Measurements from ENCODE around the gene NCOA7.
"Not testable (repeated sequence)": the region's sequence is repeated elsewhere in the genome, so short reads cannot be mapped to it uniquely, and the experiment has no call there.

The NCOA7 gene

DNA sequence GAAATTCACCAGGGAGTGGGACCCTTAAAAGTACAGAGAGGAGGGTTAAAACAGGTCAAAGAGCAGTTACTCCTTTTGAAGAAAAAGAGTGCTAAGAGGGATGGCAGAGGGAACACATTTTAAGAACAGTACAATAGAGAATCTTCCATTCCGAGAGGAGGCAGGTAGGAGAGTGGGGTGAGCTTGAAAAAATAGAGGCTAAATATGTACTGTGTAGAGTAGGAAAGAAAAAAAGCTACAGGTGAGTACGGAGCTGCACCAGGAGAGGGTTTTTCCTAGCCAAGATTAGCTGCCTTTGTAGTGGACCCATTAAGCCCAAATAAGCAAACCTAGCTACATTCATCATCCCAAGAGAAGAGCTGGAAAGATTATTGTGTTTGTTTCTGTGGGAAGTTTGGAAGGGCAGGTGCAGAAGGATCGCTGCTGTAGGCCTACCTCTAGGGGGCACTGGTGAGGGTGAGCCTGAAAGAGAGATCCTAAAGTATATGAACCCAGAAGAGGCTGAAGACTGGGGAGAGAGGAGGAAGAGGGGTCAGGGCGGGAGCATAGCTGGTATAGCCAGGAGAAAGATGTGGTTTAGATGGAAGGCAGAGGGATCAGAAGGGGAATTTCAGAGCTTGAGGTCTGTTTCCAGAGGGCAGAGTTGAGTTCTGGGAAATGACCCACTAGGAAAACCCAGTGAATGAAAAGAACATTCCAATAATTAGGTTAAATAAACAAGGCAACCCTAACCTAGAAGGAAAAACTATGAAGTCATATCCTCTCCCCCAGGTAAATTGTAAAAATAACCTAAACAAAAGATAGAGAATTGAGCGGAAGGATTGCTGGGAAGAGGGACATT is 115.6 kb downstream of the NCOA7 start:
- Histone ChIP-seq H3K27ac (ENCODE audit: low read length) (no peak overlapping the region), H2AFZ (ENCODE audit: low read depth, low read length) (no peak overlapping the region), H3K27me3 (ENCODE audit: low read depth, low read length) (no peaks in the 10 kb centered on the region), H3K9me3 (ENCODE audit: insufficient read depth, low read length) (no peaks in the 10 kb centered on the region), H3K79me2 (ENCODE audit: low read length) (no peaks in the 10 kb centered on the region), H3K36me3 (replicated peaks; ENCODE audit: low read depth, low read length) (no peaks in the 10 kb centered on the region), H3K4me1 (ENCODE audit: low read length) (no peaks in the 10 kb centered on the region; the same call in 1 of the 2 replicates), H3K4me2 (ENCODE audit: low read length) (no peak overlapping the region), H3K4me3 (ENCODE audit: low read length) (no peak overlapping the region), H3K9ac (ENCODE audit: low read length) (no peak overlapping the region), H4K20me1 (ENCODE audit: insufficient read depth, low read length) (no peaks in the 10 kb centered on the region)
- TF ChIP-seq EZH2phosphoT487 (IDR thresholded peaks at IDR 0.05; ENCODE audit: low read depth) = no peak
- TF ChIP-seq CTCF (IDR thresholded peaks at IDR 0.05; ENCODE audit: low read depth, low read length) = peak; percentile 55

DNA sequence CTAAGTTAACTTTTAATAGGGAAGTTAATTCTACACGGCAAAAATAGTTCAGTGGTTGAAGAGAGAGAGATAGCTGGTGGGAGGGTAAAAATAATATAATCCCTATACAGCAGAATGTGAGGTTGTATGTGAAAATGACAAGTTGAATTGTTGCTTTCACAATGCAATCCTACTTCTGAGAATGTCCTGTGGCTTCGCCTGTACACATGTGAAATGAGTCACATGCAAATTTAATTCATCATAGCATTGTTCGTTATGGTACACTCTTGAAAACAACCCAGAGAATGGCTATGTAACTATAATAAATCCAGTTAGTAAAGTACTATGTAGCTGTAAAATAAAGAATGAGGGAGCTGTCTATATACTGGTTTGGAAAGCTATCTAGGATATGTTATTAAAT is 119.8 kb downstream of the NCOA7 start:
- H3K9ac ChIP-seq (ENCODE audit: low read length) = no peak overlapping the region
- H3K4me2 ChIP-seq (ENCODE audit: low read length) = no peak overlapping the region
- H4K20me1 ChIP-seq (ENCODE audit: insufficient read depth, low read length) = no peaks in the 10 kb centered on the region
- no peaks in the 10 kb centered on the region for H3K36me3 ChIP-seq (replicated peaks; ENCODE audit: low read depth, low read length)
- H3K4me1 ChIP-seq (ENCODE audit: low read length) = no peaks in the 10 kb centered on the region; the same call in 1 of the 2 replicates
- H3K4me3 ChIP-seq (ENCODE audit: low read length) = no peak overlapping the region
- H3K9me3 ChIP-seq (ENCODE audit: insufficient read depth, low read length) = no peaks in the 10 kb centered on the region
- no peak overlapping the region for H2AFZ ChIP-seq (ENCODE audit: low read depth, low read length)
- H3K27me3 ChIP-seq (ENCODE audit: low read depth, low read length) = no peaks in the 10 kb centered on the region
- H3K27ac ChIP-seq (ENCODE audit: low read length) = no peak overlapping the region
- H3K79me2 ChIP-seq (ENCODE audit: low read length) = no peaks in the 10 kb centered on the region
- TF ChIP-seq CTCF (IDR thresholded peaks at IDR 0.05; ENCODE audit: low read depth, low read length) = no peak
- TF ChIP-seq EZH2phosphoT487 (IDR thresholded peaks at IDR 0.05; ENCODE audit: low read depth) = no peak

GRCh38 chr6:125911051-125911451 is 120.3 kb downstream of the NCOA7 start:
- H4K20me1 ChIP-seq (ENCODE audit: insufficient read depth, low read length); H3K4me1 ChIP-seq (ENCODE audit: low read length); H3K36me3 ChIP-seq (replicated peaks; ENCODE audit: low read depth, low read length); H3K79me2 ChIP-seq (ENCODE audit: low read length); H2AFZ ChIP-seq (ENCODE audit: low read depth, low read length); H3K9ac ChIP-seq (ENCODE audit: low read length); H3K9me3 ChIP-seq (ENCODE audit: insufficient read depth, low read length); H3K4me3 ChIP-seq (ENCODE audit: low read length); H3K27ac ChIP-seq (ENCODE audit: low read length); H3K27me3 ChIP-seq (ENCODE audit: low read depth, low read length); H3K4me2 ChIP-seq (ENCODE audit: low read length): not testable (repeated sequence)

DNA sequence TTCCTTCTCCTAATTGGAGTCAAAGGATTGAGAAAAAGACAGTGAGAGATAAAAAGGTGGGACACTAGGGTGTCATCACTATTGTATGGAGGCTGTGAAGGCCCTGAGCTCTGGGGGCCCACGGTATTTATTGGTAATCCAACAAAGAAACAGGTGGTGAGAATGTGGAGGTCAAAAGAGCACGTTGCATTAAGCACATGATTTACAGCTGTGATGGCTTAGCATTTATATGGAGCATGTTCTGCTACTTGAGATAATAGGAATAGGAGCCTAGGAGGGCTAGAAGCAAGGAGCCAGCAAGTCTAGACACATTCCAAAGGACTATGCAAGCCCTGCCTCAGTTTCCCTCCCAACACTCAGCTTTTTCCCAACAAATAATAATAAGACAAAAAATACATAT is 121.7 kb downstream of the NCOA7 start:
- not testable (repeated sequence) for H3K9me3 ChIP-seq (ENCODE audit: insufficient read depth, low read length); H3K4me1 ChIP-seq (ENCODE audit: low read length); H3K27me3 ChIP-seq (ENCODE audit: low read depth, low read length); H3K9ac ChIP-seq (ENCODE audit: low read length); H3K4me3 ChIP-seq (ENCODE audit: low read length); H3K79me2 ChIP-seq (ENCODE audit: low read length); H4K20me1 ChIP-seq (ENCODE audit: insufficient read depth, low read length); H3K27ac ChIP-seq (ENCODE audit: low read length); H3K36me3 ChIP-seq (replicated peaks; ENCODE audit: low read depth, low read length); H3K4me2 ChIP-seq (ENCODE audit: low read length); H2AFZ ChIP-seq (ENCODE audit: low read depth, low read length)

DNA sequence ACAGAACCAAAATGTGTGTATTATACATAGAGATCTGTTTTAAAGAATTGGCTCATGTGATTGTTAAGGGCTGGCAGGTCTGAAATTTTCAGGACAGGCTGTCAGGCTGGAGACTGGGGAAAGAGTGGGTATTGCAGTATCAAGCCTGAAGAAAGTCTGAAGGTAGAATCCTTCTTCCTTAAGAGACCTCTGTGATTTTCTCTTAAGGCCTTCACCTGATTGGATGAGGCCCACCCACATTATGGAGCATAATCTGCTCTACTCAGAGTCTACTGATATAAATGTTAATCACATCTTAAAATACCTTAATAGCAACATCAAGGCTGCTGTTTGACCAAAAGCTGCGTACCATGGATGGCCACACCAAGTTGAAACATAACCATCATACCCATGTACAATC is 122.4 kb downstream of the NCOA7 start:
- Histone ChIP-seq H3K9ac (ENCODE audit: low read length) (no peak overlapping the region), H3K9me3 (ENCODE audit: insufficient read depth, low read length) (no peaks in the 10 kb centered on the region), H3K4me2 (ENCODE audit: low read length) (no peak overlapping the region), H2AFZ (ENCODE audit: low read depth, low read length) (no peak overlapping the region), H4K20me1 (ENCODE audit: insufficient read depth, low read length) (no peaks in the 10 kb centered on the region), H3K79me2 (ENCODE audit: low read length) (no peaks in the 10 kb centered on the region), H3K4me1 (ENCODE audit: low read length) (no peaks in the 10 kb centered on the region; the same call in 1 of the 2 replicates), H3K4me3 (ENCODE audit: low read length) (no peak overlapping the region), H3K27ac (ENCODE audit: low read length) (no peak overlapping the region), H3K27me3 (ENCODE audit: low read depth, low read length) (no peaks in the 10 kb centered on the region), H3K36me3 (replicated peaks; ENCODE audit: low read depth, low read length) (no peaks in the 10 kb centered on the region)
- TF ChIP-seq CTCF (IDR thresholded peaks at IDR 0.05; ENCODE audit: low read depth, low read length) (no peak), EZH2phosphoT487 (IDR thresholded peaks at IDR 0.05; ENCODE audit: low read depth) (no peak)

Measured in OCI-LY3 (cell line).